Activated CD4-positive, alpha-beta T cell treated with anti-CD3 and anti-CD28 coated beads, Interleukin-10, Interleukin-2, amounts not matched to agents 100 ng/mL and 50 ng/mL, durations not matched to agents 16 hours and 8 hours (primary cell): Measurements from ENCODE around the gene STK38.
"Not testable (repeated sequence)": the region's sequence is repeated elsewhere in the genome, so short reads cannot be mapped to it uniquely, and the experiment has no call there.

Experiments
- DNase-seq: peaks from one replicate; pipeline ENCODE4 v3.0.0-alpha.2; 2020

STK38 gene

DNA sequence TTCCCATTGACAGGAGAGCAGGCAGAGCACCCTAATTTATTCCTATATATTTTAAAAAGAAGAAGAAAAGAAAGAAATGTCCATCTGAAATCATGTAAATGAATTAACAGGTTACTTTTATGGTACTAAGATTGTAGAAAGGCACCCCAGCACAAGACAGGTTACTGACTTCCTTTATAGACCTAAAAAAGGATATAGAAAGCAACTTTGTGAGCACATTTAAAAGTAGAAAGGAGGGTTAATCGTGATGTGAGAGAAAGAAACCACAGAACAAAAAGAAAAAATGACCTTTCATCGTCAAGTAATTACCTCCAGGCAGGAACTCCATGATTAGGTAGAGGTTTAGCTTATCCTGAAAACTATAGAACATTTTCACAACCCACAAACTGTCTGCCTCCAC, 29.9 kb downstream of the STK38 start:
- DNase-seq: no peak

DNA sequence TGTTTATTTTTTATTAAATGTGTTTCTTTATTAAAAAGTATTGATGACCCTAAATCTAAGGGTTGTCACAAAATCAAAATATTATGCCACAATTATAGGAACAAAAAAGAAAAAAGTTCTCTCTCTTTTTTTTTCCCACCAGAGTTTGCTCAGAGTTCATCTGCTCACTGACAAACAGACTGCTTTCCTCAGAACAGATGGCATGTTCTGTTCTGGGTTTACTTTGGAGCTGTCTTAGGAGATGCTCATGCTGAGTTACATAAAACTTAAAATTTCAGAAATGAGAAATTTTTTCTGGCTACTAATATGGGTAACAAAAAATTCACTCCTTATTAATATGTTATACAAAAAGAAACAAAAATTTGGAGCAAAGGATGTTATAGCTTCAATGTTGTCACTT, 30.3 kb downstream of the STK38 start:
- DNase-seq: no peak

DNA sequence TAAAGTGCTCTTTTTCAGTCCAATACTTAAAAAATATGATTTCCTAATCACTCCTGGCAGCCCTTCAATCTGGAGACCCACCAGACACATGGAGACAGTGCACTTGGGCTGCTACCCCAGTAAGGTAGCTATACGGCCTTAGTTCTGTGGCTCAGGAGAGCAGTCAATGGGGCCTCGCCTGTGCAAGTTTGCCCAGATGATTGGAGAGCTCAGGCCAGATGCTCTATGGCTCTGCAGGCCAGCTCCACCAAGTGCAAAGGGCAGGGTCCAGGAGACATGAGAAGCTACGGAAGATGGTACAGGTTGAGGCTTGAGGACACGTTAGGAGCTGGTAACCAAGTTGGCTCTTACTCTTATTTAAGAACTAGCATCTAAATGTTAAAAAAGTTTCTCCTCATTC, 30.7 kb downstream of the STK38 start:
- DNase-seq: no peak

DNA sequence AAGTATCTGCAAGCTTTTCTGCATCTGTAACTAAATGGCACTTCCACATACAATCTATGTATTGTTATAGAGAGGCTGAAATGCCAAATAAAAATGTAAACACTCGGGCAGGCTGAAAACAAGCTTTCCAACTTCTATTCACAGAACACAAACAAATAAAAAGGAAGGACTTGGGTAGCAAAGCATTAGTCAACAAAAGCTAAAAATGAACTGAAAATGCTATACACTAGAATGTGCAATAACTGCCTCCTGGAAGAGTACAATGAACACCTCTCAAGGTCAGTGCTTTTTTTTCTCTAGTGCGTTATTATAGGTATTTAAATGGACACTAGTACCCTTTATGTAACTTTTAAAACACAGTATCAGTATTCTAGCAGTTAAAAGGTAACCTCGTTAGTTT, 31.4 kb downstream of the STK38 start:
- no peak for DNase-seq

DNA sequence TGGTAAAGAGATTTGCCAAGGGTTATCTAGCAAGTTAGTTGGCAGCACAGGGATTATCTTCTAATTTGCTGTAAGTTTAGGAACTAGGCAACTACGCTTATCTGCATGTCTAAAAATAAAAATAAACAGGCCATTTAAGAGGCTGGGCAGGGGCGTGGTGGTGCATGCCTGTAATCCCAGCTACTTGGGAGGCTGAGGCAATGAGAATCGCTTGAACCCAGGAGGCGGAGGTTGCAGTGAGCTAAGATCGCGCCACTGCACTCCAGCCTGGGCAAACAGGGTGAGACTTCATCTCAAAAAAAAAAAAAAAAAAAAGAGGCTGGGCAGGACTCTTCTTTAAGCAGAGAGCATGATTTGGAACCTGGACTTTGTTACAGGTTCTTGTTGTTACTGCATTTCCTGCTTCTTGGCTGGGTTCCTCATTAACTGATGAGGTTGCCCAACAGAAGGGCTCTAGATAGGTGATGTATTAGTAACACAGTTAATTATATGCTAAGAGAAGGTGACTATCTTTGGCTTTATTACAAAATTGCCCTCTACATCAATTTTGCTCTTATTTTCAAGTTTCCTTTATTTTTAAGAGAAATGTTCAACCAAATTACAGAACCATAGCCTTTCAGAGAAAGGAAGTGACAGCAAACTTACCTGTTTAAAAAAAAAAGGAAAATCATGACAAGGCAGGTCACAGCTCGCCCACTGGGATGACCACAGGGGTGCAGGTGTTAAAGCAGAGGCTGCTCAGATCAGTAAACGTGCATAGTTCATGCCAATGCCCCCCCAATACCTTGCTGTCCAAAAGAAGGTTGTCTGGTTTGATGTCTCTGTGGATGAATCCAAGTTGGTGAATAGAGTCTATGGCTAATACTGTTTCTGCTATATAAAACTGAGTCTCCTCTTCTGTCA, 32.5 kb downstream of the STK38 start:
- no peak for DNase-seq

DNA sequence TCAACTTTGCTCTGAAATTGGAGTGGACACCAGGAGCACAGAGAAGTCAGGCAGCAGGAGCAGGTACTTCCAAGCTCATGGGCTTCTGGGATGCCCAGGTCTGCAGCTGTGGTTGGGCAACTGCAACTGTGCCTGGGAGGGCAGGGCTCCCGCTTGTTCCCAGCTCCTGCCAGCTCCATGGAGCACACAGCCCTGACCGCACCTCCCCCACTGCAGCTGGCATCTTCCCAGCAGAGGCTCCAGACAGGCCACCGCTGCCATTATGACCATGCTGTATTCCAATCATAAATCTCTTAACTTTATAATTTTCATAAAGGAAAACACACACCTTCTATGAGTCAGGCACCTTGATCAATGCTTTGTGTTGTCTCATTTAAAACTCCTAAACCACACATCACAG, 36.9 kb downstream of the STK38 start:
- no peak for DNase-seq

DNA sequence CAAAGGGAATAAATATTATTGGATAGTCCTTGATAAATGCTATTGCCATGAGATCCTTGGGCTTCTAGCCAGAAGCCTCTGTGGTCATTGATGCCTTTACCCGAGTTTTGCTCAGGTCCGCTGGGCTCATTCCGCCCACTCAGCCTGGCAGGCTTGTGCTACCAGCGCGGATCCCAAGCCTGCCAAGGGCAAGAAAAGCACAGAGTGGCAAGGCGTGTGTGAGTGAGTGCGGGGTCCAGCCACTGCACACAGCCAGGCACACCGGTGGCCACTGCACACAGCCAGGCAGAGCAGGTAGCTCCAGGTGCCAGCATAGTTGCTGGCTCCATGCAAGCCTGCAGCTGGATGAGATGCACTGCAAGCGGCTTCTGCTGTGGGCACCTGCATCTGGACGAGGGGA, 38.7 kb downstream of the STK38 start:
- DNase-seq: no peak

DNA sequence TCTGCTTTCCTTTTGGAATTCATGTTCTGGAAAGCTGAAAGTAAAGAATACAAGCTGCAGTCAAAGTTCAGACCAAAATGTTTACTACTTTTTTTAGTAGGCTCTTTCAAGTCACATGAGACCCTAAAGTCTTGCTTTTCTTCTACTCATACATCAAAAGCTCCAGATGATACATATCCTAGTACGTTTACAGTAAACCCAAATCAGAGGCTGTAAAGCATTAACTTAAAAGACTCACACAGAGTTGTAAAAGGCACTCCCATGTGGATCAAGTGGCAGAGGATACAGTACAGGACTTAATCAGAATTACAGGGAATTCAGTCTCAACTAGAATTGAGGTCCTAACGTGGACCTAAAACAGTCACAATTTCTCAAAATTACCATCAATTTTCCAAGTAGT, 40.7 kb downstream of the STK38 start:
- DNase-seq: no peak

DNA sequence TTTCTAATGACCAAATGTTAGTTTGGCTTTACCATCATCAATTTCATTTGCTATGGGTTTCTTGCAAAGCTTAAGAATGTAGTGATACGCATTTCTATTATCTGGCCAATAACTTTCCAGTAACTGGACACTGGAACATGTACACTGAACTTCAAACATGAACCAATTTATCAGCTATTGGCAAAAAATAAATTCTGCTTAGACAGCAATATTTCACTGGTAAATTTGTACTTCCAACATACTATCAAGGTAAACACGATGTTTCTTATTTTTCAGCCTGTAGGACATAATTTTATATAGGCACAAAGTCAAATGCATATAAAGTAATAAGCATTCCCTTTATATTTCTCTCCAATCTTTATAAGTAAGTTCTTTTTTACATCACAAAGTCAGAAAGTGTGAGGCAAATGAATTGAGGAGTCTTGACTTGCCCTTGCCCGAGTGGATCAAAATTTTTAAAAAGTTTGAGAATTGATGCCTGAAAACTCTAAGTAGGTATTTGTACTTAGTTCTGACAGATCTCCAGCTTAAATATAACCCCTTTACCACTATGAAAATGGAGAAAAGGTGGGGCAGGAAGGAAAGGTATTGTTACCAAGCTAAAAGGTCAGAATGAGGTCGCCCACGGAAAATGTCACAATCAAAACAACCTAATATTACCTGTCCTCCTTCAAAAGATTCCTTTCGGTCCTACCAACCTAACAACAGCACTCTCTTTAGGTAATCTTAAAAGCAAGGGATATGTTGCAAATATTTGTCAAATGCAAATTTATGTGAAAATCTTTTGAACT, 41.3 kb downstream of the STK38 start:
- DNase-seq: no peak

DNA sequence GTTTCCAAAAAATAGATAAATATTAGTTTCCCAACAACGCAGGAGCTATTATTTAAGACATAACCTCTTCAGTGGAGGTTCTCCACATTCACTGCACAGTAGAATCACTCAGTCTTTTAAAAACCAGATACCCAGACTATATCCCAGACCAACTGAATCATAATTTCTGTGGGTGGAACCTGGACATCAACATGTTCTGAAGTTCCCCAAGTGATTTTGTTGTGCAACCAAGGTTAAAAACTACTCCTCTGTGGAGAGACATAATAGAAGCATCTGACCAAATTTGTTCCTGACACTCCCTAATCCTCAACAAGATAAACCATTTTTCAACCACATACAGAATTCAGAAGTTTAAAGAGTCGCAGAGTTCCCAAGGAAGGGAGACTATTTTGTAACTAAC, 42.3 kb downstream of the STK38 start:
- no peak for DNase-seq

DNA sequence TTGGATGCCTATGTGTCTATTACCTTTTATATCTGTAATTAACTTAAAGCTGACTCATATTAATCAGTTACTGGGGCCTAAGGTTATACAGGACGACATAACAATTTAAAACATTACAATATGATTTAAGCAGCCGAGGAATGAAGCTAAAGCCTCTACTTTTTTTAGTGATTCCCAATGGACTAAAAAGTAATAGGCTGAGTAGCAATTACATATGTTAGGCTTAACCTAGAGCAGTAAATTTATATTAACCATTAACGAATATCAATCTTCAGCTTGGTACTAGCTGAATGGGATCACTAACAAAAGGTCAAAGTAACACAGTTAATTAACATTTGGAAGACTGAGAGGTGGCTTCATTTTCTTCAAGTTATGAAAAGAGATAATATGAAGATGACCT, 43.1 kb downstream of the STK38 start:
- DNase-seq: no peak

DNA sequence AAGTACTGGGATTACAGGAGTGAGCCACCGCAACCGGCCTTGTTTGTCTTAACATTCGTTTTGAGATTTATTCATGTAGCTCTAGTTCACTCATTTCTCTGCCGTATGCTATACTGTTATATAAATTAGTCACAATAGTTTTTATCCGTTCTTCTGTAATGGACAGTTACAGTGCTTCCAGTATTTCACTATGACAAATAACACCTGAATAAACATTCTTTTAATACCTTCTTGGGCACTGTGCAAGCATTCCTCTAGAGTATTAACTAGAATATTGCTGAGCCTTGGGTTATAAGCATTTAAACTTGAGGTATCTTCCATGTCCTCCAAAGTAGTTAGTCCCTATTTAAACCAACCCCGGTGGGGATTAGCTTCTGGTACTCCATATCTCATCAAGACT, 45.6 kb downstream of the STK38 start:
- DNase-seq: no peak

DNA sequence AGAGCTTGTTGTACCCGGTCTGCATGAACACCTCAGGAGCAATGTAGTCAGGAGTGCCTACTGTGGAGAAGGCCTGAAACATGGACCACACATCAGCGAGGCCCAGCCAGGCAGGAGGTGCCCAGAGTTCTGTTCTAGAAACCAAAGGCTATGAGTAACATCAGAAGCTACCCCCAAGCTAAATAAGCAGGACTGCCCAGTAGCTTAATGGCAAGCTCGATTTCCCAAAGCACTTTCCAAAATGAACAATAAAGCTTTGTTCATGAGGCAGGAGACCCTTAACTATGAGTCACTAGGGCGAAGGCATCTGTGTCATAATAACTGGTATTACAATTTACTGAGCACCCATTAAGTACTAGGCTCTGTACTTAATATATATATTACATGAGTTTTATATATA, 47.4 kb downstream of the STK38 start:
- DNase-seq: no peak

DNA sequence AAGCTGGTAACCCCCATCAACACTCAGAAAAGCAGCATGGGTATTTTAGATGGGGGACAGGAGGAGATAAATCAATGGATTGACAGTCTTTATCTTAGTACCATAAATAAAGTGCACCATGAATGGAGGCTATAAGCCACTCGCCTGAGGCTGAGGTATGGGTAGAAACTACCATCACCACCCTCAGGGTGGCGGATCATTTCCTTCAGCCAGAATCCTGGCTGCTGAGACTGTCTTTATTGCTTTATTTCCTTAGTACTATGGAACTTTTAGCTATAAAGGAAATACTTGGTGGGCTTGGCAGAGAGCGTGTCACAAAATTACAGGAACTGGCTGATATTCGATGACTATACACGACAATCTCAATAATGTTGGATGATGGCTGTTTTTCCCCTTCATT, 52.2 kb downstream of the STK38 start:
- no peak for DNase-seq

DNA sequence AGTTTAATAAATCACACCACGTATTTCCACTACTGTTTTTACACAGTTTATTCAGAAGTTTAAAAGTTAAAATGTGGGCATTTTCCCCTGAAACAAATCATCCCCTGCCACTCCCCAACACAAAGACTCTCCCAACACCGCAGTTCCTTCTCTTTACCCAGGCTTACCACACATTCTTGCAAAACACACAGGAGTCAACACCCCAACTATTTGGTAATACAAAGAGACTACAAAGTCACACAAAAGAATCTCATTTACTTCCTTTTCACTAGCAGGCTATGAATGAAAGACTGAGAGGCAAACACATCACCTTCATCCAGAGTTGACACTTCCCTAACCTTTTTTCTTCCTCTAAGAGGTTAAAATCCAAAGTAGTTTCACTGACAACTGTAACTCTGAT, 53.4 kb downstream of the STK38 start:
- no peak for DNase-seq

DNA sequence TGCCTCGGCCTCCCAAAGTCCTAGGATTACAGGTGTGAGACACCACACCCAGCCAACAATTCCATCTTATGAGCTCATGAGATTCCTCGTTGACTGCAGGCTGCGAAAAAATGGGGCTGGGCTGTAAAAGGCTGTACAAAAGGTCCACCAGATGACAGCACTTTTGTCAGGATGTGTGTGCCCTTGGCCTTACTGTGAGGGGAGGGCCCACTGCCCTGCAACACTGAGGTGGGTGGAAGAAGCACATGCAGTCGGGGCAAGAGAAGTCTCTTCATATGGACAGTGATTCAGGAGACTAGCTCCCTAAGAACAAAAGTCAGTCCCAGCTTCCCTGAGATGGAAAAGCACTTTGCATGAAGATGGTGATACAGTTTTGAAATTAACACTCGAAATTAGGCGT, 54.0 kb downstream of the STK38 start:
- no peak for DNase-seq

DNA sequence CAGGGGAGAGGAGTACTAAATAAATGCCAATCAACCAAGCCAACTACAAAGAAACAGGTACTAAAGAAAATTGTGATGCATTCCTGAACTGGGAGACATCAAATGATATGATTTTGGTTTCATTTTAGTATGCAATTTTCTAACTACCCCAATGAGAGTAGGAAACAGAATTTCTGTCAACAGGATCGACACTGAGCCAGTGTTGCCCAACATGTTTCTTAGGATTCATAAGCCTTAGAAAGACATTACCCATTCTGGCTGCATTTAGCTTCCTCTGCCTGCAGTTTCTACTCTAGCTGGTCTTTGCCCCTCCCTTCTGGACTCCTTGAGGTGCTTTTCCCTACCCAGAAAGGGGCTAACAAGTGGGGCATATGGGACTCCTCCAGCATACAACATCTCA, 54.7 kb downstream of the STK38 start:
- no peak for DNase-seq

DNA sequence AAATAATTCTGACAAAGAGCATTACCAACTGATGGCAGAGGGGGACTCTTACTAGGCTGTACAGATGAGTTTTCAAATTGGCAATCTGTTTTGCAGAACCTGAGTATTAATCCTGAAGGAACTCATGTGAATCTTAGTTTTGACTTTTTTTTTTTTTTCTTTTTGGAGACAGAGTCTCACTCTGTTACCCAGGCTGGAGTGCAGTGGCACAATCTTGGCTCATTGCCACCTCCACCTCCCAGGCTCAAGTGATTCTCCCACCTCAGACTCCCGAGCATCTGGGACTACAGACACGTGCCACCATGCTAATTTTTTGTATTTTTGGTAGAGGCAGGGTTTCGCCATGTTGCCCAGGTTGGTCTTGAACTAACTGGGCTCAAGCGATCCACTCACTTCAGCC, 55.2 kb downstream of the STK38 start:
- no peak for DNase-seq

DNA sequence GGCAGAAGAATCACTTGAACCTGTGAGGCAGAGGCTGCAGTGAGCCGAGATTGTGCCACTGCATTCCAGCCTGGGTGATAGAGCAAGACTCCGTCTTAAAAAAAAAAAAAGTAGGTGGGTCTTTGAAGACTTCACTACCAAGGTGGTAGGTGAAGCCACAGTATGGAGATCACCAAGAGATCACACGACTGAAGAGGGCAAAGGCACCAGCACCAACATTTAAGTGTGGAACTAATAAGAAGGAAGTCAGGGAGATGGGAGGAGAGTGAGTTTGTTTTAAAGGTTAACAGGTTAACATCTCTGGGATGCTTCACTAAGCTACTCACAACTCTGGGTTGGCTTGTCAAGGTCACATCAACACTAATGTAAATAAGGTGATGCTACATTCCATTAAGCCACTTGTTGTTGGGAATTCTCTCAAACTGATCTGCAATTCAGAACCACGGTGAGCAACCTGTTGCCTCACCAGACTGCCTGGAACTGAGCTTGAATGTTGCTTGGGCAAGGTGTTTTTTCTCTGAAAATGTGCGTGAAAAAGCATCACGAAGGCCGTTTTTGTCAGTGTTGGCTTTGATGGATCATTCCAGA, 55.8 kb downstream of the STK38 start:
- DNase-seq: no peak

DNA sequence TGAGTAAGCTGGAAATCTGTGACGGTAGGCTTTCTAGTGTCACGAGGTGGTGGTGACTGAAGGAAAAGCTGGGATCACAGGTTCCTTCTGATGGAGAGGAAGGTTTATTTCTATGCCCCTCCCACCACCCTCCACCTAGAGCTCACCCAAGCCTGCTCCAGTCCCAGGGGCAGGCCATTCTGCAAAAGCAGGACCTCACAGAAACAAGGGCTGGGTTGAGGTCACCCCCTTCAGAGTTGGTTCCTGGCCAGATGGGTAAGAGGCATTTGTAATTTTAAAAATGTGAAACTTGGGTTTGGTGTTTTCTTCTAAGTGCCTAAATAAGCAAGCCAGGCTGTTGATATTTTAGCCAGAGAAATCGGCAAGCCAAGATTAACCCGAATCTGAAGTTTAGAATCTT, 57.9 kb downstream of the STK38 start:
- no peak for DNase-seq

DNA sequence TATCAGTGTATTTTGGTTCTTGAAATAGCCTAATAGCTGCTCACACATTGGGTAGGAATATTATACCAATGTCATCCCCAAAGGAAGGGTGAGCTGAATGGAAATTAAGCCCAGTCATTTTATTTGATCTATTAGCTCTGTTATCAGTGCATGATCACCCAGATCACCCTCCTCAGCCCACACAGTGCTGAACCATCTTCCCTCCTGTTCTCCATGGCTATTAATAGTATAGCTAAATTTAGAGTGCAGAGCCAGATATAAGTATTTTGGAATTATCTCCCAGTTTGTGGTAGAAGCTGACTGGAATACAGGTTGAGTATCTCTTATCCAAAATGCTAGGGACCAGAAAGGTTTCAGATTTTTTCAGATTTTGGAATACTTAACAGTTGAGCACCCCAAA, 59.1 kb downstream of the STK38 start:
- DNase-seq: no peak

DNA sequence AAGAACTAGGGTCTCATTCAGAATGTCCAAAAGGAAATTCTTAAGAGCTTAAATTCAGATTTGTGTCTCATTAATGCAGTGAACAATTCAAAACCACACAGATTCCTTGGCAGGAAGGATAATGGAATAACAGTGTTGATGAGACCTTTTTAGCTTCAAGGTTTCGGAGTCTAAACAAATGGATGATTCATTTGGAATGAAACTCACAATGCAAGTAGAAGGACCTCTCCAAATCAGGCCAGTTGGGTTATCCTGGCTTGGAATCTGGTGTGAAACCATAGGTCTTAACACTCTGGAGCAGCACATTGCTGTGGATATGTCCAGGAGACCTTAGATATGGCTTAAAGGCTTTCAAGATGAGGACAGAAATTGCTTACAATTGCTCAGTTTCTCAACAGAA, 59.6 kb downstream of the STK38 start:
- DNase-seq: no peak

DNA sequence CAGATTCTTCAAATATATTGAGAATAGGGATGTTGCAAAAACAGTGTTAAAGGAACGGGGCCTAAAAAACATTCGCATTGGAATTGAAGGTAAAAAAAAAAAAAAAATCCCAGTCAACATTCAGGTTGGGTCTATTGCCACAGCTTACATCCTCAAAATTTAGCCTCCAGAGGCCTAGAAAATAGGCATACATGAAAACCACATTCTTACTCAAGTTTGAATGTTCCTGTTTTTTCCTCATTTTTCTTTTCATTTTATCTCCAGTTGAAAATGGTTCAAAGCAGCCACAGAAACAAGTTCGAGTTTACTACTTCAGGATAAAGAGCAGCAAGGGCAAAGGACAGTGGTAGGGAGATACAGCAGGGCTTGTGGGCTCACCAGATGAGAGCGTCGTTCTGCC, 62.5 kb downstream of the STK38 start:
- DNase-seq: no peak

DNA sequence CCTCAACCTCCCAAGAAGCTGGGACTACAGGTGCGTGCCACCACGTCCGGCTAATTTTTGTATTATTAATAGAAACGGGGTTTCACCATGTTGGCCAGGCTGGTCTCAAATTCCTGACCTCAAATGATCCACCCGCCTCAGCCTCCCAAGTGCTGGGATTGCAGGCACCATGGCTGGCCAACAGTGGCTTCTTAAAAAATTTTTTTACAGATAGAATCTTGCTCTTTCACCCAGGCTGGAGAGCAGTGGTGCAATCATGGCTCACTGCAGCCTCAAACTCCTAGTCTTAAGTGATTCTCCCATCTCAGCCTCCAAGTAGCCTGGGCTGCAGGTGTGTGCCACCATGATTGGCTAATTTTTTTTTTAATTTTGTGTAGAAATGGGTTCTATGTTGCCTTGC, 64.0 kb downstream of the STK38 start:
- not testable (repeated sequence) for DNase-seq
